HG03045 (cell line): ENCODE results near the gene DDX39B.
"Not testable (repeated sequence)": the region's sequence is repeated elsewhere in the genome, so short reads cannot be mapped to it uniquely, and the experiment has no call there.

Experiments
- ATAC-seq: cut with Tn5 transposase; IDR thresholded peaks from one replicate; pipeline ENCODE4 v1.9.1; 2021; ENCODE audit warnings: mild to moderate bottlenecking, moderate library complexity; ENCODE audit not compliant: unreplicated experiment

The DDX39B gene

DNA sequence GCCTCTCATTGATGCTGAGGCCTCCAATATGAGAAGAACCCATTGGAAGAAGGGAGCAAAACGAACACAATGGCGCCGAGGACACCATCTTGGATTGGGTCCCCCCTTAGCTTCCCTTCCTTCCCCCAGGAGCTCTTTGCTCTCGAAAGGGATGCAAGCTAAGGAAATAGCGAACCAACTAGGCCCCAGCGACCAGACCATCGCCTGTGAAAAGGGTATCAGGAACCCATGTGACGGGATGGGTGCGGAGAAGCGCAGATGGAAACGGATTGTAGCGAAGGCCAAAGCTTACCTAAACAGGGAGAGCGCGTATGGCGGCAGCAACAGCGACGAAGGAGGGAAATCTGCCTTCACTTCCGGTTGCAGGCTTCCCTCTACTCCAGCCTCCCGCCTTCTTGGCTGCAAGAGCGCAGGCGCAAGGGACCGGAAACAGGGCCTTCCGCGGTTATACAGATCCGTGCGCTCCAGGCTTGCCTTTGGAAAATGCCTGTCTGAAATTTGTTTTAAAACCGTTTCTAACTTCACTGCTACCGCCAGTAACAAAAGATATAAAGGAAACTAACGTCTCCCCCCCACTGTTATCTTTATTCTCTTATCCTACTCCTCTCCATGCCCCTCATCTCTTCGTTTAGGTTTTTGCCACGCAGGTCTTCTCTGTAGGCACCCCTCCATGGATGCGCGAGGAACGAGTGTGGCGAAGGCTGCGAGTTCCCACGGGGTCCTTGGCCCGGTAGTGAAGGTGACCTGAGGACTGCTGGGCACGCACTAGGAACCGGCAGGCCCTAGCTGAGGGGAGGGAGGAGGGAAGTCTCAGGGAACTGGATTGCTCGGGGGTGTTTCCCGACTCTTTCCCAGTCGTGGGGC lies at the start of gene DDX39B:
Gene DDX39B (minus strand): TSS at position 346 of the 864 bp plus-strand sequence. CDS start 1,471 bp downstream, outside the sequence.
- ATAC-seq = peak; percentile 67

DNA sequence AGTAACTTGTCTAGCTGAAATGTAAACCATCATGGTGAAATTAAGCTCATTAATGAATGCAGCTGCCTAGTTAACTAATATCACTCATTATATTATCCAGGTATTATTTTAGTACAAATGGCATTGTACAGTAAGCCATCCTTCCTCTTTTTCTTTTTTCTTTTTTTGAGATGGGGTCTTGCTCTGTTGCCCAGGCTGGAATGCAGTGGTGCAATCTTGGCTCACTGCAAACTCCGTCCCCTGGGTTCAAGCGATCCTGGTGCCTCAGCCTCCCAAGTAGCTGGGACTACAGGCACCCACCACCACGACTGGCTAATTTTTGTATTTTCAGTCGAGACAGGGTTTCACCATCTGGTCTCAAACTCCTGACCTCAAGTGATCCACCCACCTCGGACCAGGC lies 48.9 kb upstream of the DDX39B start:
- not testable (repeated sequence) for ATAC-seq

DNA sequence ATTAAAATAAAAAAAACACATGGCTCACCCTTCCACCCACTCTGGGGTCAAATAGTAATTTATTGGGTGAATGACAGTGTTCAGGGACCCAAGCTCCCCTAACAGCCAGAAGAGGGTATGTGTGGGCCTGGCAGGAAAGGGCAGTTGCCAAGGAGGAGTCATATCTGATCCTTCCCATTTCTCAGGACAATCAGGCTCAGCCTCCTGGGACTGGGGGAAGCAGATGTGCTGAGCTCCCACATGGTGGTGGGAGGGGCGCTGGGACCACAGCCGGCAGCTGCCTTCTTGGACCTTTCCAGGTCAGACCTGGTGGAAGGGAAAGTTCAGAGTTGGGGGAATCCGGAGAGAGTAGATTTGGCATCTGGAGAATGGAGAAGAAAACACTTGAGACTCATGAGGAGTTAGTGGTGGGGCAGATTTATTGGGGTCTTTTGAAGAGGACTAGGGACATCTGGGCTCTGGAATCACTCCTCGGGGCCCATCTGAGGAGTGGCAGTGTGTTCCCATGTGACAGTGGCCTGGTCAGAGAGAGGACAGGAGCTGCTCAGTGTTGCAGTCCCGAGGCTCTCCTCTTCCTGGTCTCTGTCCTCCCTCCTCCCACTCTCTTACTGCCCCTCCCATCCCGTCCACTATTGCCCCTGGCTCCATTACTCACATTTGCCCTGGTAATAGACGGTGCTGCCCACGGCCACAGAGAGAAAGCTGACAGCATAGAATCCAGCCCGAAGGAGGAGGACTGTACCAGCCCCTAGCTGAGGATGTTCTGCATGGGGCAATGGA lies 47.3 kb upstream of the DDX39B start:
- ATAC-seq = no peak

DNA sequence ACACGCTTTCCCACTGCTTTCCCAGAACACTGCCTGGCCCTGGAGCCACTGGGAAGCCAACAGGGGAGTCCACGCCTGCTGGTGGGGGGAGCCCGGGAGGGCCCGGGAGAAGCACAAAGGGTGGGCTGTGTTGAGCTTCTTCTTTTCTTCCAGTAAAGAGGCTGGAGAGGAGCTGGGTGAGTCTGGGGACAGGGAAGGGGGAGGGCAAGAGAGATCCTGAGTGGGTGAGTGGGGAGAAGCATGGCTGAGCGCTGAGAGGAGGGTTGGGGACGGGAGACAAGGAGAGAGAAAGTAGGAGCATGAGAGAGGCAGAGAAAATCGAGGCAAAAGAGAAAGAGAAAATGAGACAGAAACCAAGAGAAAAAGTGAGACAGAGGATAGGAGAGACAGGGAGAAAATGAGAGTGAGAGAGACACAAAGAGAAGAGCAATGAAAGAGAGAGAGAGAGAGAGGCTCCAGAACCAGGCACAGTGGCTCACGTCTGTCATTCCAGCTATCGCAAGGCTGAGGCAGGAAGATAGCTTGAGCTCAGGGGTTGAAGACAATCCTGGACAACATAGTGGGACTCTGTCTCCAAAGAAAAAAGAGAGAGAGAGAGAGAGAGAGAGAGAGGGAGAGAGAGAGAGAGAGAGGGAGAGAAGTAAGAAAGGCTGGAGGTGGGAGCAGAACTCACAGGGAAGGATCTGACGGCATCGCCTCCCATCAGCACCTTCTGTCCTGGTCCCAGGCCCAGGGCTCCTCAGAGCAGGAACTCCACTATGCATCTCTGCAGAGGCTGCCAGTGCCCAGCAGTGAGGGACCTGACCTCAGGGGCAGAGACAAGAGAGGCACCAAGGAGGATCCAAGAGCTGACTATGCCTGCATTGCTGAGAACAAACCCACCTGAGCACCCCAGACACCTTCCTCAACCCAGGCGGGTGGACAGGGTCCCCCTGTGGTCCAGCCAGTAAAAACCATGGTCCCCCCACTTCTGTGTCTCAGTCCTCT lies 46.3 kb upstream of the DDX39B start:
- ATAC-seq = no peak

DNA sequence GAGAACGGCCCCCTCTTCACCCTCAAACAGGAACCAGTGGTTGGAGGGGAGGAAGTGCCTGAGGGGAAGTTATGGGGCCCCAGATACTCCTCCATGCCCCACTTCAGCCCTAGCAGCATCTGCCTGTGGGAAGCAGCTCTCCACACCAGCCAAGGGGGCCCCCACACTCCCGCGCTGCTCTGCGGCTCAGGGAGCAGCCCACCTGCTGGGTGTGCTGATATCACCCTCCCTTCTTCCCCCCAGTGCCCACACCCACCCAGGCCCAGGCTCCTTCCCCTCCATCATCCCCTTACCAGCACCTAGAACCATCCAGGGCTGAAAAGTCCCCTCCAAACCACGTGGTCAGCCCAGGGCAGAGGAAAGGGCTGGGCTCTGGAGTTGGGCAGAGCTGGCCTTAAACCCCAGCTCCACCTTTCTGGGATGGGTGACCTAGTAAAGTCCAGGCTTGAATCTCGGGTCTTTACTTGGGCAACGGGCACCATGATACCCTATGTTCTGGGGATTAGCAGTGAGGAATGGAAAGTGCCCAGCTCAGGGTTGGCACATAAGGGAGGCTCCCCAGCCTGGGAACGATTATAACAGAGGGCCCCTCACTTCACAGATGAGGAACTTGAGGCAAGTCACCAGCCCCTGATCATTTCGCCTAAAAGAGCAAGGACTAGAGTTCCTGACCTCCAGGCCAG lies 44.9 kb upstream of the DDX39B start:
- no peak for ATAC-seq

DNA sequence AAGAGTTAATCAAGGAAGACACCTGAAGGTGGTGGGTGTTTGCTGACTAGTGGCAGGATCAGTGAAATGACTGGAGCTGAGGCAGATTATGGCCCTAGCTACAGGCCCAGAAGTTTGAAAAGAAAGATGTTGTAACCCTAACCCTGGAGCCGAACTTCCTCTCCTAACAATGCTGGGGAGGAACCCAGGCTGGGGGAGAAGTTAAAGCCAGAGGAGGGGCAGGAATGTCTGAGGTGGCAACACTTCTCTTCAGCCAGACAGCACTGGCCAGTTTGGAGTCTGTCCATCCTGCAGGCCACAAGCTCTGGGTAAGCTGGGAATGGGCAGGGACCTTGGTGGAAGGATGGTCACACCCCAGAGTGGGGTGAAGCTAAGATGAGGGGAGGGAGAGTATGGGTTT lies 44.2 kb upstream of the DDX39B start, which contains the start of gene LST1:
Gene LST1 (plus strand): TSS at position 270 of the 400 bp plus-strand sequence. CDS start 1,023 bp downstream, outside the sequence.
- ATAC-seq = no peak

DNA sequence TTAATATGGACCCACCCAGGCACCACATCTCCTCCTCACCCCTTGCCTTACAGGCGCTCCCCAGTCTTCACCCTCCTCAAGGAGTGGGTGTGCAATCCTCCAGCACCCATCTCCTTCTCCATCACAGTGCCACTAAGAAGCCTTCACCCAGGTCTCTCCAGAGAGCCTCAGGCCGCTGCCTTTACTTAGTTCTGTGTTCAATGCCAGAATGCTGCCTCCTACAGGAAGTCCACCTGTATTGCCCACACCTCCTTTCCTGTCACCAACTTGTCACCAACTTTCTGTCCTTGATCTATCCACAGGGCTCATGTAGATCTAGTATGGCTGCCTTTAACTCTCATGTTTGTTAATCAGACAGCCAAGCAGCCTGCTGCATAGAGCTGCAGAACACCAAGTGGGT lies 43.7 kb upstream of the DDX39B start:
- no peak for ATAC-seq

DNA sequence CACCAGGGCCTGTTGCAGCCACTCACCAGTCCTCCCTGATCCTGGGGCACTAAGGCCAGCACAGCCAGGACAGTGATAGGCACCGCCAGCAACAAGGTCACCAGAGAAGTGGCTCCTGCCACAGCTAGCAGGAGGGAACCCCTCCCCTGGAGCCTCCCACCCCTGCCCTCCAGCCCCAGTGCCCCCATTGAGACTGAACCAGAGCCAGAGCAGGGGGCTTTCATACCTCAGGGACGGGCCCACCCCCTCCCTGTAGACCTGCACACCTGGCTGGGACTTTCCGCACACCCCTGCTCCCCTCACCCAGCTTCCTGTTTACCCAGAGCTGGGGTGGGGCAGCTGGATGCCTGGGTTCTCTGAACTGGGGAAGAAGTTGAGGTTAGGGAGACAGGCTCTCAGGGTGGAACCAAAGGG lies 40.4 kb upstream of the DDX39B start, which contains the start of gene LTB:
Gene LTB (minus strand): TSS at position 195 of the 414 bp plus-strand sequence. CDS start 7 bp downstream, at position 188.
- ATAC-seq = no peak

DNA sequence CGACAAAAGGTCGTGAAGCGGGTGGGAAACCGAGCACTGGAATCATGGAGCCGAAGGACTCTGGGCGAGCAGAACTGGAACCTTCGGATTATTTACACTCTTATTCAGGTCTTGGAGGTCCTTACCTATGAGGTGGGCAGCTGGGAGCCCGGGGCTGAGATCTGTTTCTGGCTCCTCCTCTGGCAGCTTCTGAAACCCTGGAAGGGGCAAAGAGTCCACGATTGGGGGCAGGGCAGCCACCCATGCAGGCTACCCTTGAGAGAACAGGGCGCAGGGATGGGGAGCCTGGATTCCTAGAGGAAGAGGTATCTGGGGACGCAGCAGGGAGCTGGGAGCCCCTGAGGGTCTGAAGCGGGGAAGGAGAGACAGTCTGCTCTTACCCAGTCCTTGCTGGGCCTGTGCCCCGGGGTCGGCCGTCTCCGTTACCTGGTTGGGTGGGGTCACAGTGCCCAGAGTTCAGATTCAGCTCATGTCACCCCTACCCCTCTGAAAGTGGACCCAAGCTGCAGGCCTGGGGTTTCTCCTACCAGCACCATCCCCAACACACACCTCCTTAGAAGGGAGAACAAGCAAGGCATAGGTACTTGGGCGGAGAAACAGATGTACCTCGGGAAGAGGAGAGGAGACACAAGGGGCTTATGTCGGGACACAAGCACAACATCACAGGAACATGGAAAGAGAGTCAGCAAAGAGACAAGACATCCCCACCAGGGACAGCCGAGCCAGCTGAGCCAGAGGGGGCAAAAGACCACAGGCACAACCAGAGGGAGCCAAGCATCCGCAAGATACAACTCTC lies 39.8 kb upstream of the DDX39B start:
- ATAC-seq = no peak

DNA sequence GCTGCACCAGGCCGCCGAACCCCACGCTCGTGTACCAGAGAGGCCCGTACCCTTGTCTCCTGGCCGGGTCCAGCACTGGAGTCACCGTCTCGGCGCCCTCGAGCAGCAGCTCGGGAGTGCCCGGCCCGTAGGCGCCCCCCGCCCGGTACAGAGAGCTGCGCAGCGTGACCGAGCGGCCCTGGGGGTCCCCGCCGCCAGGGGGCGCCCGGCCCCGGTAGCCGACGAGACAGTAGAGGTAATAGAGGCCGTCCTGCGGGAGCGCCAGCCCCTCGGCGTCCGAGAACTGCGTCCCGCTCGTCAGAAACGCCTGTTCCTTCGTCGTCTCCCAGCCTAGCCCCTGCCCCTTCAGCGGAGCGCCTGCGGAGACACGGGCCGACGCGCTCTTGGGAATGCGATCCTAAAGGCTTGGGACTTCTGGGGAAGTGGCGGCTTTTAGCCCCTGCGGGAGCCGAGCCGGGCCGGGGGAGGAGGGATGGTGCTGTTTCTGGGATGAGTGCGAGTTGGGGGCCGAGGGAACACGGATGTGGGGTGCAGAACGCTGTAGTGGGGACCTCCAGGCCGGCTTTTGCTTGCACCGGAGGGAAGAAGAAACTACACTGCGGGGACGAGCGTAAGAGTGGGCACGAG lies 39.1 kb upstream of the DDX39B start:
- ATAC-seq = peak; percentile 48

DNA sequence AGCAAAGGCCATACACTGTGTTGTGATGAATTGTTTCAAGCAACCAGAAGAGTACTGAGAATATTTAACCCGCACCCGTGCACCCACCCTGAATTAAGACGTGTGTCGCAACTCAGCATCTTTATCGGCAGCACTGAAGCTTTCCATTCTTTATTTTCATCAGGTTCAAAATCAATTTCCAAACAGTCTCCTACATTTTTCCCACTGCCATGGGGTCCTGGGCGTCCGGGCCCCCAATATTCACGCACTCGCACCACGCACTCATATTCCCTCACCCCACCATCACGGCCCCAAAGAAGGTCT lies 38.6 kb upstream of the DDX39B start:
- ATAC-seq = no peak

DNA sequence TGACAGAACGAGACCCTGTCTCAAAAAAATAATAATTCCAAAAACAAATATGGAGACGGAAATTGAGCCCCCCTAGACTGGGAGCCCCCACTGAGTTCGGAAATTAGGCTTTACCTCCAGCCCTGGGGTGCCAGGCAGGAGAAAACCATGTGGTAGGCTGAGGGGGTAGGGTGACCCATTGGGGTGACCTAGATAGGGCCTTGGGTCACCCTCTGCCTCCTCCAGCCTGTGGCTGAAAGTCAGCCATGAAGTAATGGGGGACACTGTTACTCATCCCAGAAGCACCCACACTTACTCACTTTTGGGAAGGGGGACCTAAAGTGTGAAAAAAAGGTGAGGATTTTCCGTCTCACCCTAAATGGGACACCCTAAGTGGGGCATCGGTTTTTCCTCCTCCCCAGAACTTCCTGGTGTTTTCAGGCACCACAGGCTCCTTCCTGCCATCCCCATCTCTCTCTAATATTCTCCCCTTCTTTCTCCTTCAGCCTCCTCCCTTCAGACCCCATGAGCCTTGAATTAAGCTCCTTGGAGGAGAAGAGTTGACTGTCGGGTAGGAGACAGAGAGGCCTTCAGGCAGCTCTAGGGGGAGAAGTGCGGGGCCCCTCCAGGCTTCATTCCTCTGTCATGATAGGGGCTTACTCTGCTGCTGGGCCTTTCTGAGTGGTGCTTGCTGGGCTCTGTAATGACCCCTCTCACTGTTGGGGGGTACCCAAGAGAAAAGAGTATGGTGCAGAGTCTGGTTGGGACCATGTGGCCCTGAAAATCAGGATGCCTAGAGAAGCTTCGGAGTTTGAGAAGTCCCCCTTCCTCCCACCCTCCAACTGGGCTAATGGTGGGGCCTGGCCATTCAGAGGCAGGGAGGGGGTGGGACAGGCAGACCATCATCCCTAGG lies 38.0 kb upstream of the DDX39B start:
- ATAC-seq = no peak

DNA sequence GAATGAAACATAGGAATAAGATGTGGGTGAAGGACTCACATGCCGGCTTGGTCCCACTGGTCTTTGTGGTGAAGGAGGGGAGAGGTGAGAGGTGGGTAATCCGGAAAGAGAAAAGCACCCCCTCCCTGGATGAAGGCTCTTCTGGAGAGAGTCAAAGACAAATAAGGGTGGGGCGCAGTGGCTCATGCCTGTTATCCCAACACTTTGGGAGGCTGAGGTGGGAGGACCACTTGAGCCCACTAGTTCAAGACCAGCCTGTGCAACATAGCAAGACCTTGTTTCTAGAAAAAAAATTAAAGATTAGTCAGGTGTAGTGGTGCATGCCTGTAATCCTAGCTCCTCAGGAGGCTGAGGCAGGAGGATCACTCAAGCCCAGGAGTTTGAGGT lies 37.3 kb upstream of the DDX39B start:
- no peak for ATAC-seq

DNA sequence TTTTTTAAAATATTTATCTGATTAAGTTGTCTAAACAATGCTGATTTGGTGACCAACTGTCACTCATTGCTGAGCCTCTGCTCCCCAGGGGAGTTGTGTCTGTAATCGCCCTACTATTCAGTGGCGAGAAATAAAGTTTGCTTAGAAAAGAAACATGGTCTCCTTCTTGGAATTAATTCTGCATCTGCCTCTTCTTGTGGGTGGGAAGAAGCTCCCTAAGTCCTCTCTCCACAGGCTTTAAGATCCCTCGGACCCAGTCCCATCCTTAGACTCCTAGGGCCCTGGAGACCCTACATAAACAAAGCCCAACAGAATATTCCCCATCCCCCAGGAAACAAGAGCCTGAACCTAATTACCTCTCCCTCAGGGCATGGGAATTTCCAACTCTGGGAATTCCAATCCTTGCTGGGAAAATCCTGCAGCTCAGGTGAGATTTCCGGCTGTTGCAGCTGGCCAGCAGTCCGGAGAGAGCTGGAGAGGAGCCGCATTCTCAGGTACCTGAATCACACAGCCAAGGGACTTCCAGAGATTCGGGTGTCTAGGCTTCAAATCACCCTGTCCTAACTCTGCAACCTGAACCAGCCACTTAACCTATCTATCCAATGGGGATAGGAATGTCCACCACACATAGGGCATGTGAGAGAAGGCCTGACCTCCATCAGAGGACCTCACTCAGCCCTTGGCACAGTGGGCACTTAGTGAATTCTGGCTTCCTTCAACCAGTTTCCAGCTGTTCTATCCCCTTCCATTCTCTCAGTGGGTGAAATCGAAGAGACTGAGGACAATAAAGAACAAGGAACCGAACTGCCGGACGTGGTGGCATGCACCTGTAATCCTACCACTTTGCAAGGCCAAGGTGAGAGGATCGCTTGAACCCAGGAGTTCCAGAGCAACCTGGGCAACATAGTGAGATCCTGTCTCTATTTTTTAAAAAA lies 36.6 kb upstream of the DDX39B start:
- ATAC-seq = no peak

DNA sequence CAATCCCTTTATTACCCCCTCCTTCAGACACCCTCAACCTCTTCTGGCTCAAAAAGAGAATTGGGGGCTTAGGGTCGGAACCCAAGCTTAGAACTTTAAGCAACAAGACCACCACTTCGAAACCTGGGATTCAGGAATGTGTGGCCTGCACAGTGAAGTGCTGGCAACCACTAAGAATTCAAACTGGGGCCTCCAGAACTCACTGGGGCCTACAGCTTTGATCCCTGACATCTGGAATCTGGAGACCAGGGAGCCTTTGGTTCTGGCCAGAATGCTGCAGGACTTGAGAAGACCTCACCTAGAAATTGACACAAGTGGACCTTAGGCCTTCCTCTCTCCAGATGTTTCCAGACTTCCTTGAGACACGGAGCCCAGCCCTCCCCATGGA lies 35.8 kb upstream of the DDX39B start:
- no peak for ATAC-seq

DNA sequence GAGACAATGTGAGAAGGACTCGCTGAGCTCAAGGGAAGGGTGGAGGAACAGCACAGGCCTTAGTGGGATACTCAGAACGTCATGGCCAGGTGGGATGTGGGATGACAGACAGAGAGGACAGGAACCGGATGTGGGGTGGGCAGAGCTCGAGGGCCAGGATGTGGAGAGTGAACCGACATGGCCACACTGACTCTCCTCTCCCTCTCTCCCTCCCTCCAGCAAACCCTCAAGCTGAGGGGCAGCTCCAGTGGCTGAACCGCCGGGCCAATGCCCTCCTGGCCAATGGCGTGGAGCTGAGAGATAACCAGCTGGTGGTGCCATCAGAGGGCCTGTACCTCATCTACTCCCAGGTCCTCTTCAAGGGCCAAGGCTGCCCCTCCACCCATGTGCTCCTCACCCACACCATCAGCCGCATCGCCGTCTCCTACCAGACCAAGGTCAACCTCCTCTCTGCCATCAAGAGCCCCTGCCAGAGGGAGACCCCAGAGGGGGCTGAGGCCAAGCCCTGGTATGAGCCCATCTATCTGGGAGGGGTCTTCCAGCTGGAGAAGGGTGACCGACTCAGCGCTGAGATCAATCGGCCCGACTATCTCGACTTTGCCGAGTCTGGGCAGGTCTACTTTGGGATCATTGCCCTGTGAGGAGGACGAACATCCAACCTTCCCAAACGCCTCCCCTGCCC lies 35.2 kb upstream of the DDX39B start:
- no peak for ATAC-seq
